Measurements from ENCODE around the gene NUP210.

- TF ChIP-seq CTCF (conservative IDR thresholded peaks at IDR 0.05; ENCODE audit: low read depth, low read length) (no peak), EZH2 (IDR thresholded peaks at IDR 0.05; ENCODE audit: low read length, unreplicated experiment) (no peak), EZH2phosphoT487 (IDR thresholded peaks at IDR 0.05; ENCODE audit: borderline replicate concordance, low read length) (no peak)
Observed at GRCh38 chr3:13268120-13268519, 152.0 kb downstream of the NUP210 start.
